HEK293T (cell line): ENCODE results near the gene EFCAB6.

Source experiments
- HDGF ChIP-seq: fragments of 450-650 bp; IDR thresholded peaks from 2 replicates; pipeline ENCODE4 v1.6.1; 2017; ENCODE audit warnings: antibody characterized with exemption, borderline replicate concordance
- TARDBP ChIP-seq: fragments of 450-650 bp; IDR thresholded peaks from 2 replicates; pipeline ENCODE4 v1.6.1; 2016

DNA sequence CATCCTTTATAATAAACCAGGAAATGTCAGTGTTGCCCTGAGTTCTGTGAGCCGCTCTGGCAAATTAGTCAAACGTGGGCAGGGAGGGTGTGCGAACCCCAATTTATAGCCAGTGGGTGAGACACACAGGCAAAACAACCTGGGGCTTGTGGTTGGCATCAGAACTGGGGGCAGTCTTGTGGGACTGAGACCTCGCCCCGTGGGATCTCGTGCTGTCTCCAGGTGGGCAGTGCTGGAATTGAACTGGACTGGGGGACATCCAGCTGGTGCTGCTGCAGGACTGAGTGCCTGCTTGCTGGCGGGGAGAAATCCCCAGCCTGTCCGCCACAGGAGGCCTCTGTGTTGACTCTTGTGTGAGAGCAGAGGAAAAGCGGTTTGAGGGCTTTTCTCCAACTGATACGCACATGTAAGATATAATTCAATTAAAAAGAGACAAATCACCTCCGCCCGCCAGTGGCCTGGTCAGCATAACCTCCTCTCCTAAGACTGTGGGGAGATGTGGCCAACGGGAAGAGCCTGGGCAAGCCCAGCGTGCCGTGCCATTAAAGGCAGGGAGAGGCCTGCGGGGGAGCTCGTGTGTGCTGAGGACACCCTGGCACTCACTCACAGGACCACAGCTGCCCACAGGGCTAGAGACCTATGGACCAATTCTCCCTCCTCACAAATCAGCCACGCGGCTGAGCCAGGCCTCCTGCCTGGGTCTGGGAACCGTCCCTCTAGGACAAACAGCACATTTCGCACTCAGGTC lies 31.9 kb upstream of the EFCAB6 start:
- no peak for TF ChIP-seq TARDBP
- no peak for TF ChIP-seq HDGF
